Stimulated activated CD4-positive, alpha-beta T cell treated with anti-CD3 and anti-CD28 coated beads, Interleukin-4, amount 100 ng/mL, for 1 hour (primary cell): Measurements from ENCODE around the gene ARHGAP35.

Source experiments
- DNase-seq: peaks from one replicate; pipeline ENCODE4 v3.0.0-alpha.2; 2020

Gene ARHGAP35

DNA sequence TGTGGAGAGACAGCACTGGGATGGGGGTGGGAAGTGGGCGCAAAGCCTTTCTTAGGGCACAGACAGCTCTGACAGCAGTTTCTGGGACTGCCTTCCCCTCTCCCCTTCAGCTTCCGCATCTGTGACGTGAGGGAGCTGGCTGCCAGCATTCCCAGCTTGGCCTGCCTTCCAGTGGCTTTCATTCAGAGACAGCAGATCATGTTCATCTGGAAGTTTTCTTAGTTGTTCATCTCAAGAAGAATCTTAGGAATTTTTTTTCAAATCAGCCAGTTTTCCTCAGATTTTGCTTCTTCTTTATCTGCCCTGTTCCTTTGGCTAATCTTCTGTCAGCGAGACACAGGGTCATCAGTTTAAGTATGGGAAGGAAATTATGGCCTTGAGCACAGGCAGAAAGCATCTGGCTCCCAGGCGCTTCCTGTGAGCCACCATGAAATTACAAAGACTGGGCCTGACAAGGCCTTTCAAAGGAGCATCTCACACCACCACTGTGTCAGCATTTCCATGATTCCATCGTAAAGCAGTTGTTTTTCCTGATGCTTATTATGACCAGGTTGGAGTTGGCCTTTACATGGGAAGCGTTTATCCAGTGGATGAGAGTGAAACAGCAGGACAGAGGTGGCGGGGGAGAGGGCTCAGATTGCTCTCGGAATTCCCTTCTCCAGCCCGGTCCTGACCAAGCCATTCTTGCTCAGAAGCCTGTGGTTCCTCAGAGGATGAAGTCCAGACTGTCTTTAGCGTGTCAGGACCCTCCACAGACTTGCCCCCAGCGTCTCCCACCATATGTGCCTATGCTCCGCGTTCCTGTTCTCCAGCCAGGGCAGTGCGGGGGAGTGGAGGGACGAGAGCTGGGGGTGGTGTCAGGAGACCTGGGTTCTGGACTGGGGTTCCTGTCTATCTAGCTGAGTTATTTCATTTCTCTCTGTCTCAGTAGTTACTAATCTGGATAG, 43.6 kb downstream of the ARHGAP35 start:
- DNase-seq: no peak

DNA sequence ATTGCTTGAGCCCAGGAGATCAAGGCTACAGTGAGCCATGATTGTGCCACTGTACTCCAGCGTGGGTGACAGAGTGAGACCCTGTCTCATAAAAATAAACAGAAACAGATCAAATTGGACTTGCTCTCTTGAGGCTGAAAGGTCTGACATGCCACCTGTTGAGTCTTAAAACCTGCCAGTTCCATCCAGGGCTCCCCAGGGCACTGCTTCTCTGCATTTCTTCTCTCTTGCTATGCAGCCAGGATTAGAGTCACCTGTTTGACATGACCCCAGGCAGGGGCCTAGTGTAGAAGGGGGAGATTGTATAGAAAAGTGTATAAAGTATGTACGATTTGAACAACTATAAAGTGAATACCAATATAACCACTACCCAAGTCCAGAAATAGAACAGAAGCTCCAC, 45.4 kb downstream of the ARHGAP35 start:
- DNase-seq: no peak

DNA sequence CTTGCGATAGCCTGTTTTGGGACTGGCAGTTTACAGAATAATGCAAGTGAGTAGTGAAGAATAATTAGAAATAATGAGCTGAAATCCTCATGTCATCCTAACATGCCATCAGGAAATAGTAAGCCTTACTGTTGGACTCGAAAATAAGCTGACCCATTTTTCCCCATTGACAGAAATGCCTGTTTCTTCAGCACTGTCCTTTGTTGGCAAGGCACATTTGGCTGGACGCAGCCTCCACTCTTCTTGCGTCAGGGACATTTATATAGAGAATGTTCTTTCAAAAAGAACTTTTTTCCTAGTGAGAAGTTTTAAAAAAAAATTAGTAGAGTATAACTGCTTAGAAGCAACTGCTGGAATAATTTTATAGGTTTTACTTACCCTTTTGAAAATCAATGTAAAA, 47.1 kb downstream of the ARHGAP35 start:
- no peak for DNase-seq

DNA sequence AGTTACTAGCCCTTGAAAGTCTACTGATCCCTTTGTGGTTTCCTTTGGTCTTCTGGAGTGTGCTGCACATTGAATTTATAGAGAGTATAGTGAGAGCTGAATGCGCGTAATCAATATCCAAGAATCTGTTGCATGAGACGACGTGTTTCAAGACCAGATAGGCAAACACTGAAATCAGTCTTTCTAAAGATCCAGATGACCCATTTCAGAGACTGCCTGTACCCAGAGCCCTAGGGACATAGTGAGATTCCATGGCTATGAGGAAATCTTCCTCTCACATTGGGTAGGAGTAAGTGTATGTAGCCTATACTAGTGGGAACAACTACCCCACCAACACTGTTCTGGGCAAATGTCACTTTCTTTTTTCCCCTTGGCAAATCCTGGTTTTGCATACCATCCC, 48.6 kb downstream of the ARHGAP35 start:
- no peak for DNase-seq
